GM21381 (cell line): ENCODE data around the gene AFAP1L2.

Experiments used
- ATAC-seq: cut with Tn5 transposase; IDR thresholded peaks from one replicate; pipeline ENCODE4 v1.9.1; 2021; ENCODE audit warnings: mild to moderate bottlenecking, moderate library complexity; ENCODE audit not compliant: unreplicated experiment

The AFAP1L2 gene

DNA sequence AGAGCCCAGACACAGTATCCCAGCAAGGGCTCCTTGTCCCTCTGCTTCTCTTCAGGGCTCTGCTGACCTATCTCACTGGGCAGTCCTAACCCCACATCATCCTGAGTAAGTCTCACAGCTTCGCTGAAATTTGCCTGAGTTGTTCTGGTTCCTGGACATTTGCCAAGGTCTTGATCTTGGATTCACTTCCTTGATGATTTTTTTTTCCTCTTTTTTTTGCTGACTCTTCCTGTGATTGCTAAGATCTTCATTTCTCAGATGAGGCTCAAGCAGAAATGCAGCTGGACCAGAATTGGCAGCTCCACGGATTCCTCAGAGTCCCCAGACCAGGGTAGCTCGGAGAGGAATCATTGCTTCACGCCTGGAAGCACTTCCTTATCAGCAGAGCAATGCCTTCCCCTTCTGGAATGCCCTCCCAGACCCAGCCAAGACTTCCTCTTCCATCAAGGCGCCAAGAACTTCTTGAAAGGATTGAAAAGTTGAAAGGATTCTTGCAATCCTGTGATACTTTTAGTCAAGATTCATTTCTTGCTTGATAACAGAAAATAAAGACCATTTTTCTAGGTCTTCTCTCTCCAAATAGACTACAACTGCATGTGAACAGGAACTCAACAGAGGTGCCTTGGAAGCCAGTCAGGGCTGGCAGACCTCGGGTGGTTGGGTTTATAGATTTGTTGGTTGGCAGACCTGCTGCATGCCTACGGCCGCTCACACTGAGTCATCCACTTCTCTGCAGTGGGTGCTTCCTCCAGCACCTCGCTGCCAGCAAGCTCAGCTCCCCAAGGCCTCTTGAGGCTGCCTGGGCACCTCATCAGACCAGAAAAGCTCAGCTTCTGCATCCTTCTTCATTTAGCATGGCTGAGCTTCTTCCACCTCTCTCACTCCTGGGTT, 8.8 kb upstream of the AFAP1L2 start:
- no peak for ATAC-seq

DNA sequence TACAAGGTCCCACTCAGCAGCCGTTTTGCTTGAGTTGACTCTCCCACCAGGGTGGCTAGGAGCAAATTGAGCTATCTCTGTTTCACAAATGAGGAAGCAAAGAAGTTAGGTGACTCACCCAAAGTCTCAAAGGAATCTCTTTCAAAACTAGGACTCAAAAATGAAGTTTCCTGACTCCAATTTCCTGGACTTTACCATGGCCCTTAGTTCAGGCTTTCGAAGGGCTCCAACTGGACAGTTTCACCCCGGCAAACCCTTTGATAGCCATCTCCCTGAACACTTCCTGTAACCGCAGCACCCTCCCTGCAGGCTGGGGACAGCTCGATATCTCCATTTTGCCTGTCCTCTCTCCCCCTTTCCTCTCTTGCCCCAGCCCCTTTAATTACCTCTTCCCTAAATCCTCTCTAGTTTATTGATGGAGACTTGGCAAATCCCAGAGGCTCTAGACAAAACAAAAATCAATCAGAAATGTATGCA, 4.7 kb upstream of the AFAP1L2 start:
- ATAC-seq = no peak

DNA sequence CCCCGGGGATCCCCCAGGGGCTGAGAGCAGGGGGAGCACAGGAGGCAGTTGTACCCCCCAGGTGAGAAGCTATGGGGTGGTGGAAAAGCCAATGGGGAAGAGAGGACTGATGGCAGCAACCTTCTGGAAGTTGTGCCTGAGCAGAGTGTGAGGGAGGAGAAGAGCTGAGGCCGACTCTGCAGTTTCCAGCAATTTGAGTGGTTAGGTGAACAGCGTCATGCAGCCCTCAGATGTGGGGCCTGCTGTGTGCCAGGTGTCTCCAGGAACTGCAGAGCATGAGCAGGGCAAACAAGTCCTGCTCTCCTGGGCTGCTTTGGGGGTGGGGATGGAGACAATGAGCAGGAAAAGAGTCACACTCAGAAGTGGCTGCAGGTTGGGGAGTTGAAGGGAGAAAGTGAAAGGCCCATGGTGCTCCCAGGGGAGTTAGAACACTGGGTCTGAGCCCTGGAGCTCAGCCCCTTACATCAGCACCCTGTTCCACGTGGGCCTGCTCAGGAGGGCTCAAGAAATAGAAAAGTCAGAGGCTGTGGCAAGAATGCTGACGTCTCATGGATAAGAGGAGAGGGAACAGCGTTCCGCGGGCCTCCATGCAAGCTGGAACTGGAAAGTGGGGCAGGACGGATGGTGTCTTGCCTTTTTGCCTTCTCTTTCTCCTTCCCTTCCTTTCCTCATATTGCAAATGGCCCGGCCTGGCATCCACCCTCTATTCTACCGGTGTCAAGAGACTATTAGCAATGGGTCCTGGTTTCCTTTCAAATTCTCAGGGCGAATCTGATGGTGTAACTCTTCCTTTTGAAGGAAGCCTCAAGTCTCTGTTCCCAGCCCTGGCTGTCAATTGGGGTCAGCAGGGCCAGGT, 4.0 kb upstream of the AFAP1L2 start:
- ATAC-seq = no peak

DNA sequence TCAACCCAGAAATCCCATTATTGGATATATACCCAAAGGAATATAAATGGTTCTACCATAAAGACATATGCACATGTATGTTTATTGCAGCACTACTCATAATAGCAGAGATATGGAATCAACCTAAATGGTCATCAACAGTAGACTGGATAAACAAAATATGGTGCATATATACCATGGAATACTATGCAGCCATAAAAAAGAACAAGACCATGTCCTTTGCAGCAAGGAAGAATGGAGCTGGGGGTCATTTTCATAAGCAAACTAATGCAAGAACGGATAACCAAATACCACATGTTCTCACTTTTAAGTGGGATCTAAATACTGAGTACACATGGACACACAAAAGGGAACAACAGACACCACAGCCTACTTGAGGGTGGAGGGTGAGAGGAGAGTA, 2.2 kb upstream of the AFAP1L2 start:
- ATAC-seq = no peak

DNA sequence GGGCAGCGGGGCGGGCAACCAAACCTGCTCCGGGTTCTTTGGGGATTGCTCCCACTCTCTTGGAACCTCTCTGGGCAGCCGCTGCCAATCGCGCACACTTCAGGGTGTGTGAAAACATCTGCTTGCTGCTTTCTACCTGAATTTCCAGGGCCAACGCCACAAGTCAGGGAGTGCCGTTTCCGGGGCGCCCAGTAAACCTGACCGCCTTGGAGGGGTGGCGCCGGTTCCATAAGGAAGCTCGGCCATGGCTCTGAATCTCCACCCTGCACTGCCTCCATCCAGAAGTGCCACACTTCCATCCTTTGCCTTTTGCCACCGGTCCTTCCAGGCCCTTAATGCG, 679 bp upstream of the AFAP1L2 start:
- ATAC-seq = no peak

DNA sequence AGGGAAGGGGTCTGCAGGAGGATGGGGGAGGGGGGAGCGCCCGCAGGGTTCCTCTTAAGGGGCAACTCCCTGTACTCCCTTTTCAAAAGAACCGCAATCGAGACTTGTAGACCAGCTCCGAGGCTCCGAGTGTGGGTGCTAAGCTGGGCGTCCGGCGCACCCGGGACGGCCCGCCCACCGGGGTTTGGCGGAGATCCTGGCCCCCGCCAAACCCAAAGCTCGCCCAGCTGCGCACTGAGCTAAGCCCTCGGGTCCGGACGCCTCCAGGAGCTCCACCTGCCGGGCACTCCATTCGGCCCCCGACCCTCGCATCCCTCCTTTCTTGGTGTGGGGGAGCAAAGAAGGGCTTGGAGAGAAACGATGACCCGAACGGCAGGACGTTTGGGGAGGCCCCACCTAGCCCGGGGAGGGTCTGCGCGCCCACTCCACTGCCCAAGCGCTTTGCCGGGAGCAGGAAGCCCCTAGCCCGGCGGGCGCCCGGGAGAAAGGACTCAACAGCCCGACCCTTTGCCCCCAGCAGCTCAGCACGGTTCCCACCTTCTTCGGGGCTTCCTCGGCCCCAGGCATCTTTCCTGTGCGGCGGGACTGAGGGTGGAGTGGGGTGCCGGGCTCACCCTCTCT, 651 bp downstream of the AFAP1L2 start:
- ATAC-seq = no peak

DNA sequence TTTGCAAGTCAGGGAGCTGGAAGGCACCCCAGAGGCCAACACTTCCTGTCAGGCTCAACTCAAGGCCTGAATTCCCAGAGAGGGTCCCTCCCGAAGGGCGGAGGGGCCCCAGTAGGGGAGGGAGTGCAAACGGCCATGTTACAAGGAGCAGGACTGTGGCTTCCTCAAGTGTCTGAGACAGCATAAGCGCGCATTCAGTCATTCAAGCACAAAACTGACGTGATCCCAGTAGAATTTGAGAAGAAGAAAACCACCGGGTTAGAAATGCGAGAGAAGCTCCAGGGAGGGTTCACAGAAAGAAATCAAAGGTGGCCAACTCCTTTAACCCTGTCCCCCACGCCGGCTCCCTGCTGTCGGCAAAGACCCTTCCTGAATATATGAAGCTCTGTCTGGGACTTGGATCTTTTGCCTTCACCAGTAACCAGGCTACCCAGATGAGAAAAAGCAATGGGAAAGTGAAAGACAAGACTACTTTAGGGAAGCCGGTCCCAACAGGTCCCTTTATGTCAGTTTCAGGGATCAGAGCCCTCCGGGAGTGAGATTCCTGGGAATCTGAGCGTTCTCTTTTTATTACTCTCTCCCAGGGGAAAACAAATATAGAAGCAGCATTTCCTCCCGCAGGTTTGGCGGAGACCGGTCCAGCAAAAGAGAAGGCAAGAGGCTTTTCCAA, 1.3 kb downstream of the AFAP1L2 start:
- no peak for ATAC-seq

DNA sequence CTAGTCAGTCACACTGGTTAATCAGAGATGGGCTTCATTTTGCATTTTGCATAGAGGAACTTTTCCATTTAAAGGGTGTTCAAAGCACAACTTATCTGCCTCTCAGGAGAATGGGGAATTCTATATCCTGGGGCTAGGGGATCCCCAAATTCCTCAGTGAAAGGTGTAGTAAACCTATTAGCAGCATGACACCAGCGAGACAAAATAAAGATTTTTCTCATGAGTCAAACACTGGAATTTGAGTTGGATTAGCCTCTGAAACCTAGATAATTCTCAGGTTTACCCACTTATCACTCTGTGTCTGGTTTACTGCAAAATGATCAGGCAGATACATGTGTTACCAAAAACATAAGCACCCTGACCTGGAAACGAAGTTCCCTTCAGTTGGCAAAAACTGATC, 2.1 kb downstream of the AFAP1L2 start:
- no peak for ATAC-seq

DNA sequence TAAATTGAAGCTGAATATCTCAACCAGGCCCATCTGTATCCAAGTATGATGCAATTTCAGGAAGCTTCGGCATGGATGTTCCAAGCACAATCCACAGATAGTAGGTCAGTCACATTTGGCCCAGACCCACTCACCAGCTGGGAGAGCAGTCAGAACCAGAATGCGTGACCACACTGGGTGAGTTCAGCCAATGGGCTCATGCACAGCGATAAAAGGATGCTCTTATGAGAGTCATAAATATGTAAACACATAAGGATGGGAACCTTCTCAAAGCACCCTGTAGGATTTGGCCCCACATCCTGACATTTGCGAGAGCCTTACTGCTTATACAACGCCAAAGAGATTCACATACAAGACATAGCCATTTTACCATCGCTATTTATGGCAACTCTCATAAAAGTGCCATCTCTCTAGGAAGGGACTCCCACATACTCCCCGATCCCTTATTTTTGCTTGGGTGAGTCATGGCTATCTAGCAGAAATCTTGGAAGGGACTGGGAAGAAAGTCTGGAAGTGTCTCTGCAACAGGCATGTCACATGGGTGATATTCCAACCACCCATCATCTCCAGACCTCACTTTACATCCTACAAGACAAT, 3.0 kb downstream of the AFAP1L2 start:
- ATAC-seq = no peak

DNA sequence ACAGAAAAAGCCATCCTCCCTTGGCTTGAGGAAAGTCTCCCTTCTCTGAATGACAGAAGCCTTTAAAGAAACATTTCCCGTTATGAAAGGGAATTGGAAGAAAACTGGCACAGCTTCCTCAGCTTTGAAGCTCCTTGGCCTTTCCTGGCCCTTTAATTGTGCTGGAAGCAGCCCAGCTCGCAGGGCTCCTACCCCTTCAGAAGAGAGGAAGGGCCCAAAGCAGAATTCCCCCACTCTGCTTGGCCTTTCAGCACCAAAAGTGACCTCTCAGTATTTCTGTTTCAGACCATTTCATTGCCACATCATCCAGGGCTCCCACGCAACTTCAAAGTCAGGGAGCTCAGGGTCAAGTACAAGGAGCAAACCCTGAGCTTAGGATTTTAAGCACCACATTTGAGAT, 4.2 kb downstream of the AFAP1L2 start:
- no peak for ATAC-seq

DNA sequence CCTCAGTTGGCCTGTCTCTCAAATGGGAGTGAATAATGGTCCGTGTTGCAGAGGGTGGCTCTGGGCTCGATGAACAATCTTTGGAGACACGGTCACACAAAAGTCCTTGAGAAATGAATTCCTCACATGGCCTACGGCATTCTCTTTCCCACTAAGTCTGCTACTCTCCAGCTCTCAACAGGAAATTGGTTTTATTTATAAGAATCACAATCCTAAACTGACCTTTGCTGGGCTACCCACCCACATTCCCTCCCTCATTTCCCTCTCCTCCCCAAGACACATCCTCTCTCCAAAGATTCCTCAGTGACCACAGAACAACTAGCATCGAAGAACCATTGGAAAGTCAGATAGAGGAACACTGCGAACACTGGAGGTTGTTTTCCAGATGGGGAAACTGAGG, 4.7 kb downstream of the AFAP1L2 start:
- no peak for ATAC-seq

DNA sequence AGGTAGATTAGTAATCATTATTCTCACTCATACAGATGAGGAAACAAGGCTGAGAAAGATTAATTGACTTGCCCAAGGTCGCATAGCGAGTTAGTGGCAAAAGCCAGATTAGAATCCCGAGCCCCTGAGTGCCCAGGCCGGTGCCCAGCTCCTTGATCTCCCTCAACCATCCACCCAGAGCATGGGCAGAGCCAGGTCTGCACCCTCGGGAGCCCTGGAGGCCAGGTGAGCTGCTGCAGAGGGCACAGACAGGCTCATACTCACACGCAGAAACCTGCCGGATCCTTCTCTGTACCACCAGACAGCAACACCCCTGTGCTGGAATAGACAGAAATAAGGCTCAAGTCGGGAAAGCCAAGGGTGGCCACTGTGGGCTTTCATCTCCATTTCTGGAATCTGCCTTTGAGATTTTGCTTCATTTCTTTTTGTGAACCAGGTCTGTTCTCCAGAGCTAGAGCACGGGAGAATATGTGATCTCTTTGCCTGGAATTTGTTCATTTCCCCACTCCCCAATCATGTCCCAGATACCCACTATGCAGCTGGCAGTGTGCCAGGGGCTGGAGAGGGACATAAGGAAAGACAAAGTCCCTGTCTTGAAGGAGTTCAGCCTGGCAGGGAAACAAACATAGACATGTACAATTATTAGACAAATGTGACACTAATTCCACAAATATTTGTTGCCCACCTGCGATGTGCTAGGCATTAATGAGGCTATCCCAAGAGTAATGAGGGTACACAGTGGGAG, 5.5 kb downstream of the AFAP1L2 start:
- ATAC-seq = no peak

DNA sequence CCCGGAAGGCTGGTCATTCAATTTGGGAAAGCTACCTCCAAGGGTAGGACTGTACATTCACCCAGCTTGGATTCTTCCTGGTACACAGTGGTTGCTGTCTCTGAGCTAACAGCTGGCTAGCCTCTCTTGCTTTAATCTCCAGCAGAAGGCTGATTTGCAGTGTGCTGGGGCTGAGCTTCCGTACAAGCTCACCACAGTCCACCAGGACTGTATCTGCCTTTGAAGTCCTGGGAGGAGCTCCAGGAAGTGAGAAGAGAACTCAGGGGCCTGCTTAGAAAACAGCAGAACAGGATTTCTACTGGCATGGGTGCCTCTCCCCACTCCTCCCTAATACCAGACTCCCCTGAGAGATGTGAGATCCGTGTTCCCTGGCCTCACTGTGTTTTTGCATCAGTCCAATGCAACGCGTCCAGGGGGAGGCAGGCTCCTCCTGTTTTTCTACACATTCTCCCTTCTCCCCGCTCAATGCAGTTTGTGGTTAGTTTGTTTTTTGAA, 6.6 kb downstream of the AFAP1L2 start:
- no peak for ATAC-seq

DNA sequence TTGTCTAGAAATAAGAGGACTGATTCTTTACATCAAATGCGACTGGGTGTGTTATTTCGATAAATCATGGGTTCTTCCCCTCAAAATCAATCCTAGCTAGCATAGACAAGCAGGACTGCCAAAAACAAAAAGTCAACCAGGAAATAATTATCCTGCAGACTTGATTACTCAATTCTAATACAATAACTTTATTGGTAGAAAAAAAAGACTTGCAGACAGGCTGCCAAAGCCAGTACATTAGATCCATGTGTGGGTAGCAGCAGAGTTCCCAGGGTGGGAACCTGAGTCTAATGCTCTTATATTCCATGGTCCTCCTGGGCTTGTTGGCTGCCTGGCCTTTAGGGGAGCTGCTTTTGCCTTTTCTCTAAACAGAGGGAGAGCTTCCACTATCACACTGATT, 7.8 kb downstream of the AFAP1L2 start:
- ATAC-seq = no peak

DNA sequence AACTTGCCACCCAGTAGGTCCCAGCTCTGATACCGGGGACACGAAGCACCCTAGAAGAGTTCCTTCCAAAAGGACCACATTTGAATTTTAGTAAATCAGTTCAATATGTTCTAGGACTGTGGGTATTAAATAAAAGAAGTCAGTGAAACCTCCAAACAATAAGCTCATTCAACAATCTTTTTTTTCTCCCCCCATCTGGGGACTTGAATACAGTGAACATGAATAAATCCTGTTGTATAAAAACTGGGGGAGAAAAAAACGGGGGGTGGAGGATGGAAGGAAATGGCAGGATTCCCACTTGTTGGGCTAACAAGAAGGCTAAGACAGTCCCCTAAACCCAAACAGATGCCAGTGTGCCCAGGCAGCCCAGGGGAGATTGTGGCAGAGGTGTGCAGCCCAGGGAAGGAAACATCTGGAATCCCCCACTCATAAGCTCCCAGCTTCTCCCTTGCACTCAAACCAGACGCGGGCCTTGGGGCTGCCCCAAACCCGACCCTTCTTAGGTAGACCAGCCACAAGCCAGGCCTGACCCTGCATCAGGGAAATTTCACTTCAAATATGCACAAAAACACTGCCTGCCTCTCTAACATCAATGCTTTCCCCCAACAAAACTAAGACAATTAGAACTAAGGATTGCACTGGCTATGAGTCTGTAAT, 8.8 kb downstream of the AFAP1L2 start:
- ATAC-seq = no peak

DNA sequence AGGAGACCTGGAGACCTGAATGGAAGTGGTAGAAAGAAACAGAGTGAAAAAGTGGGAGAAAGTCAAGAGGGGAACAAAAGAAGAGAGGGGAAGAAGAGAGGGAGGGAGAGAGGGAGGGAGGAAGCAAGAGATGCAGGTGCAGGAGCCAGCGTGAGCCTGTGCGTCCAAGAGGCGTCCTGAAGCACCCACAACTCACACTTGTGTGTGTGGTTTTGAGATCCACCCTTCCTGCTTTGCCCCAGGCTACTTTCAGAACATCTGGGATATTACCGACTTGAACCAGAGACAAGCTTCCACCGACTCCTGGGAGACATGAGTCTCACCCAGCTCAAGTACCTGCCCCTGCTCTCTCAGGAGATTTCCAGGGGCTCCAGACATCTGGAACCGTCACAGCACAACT, 9.8 kb downstream of the AFAP1L2 start:
- ATAC-seq = no peak

DNA sequence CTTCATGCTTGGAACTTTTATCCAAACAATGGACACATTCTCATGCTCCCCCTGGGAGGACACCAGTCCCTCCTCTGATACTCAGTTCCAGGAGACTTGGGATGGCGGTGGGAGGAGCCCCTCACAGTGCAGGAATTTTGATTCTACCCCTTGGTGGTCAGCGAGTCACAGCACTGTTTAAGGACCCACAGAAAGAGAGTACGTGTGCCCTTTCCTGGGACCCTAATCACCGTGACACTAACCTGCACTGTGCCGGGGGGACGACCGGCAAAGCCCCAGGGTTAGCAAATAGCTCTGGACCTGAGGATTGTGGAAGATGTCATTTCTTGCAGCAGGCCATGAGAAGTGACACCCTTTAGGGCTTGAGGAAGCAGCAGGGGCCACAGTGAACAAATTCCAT, 10.4 kb downstream of the AFAP1L2 start:
- no peak for ATAC-seq

DNA sequence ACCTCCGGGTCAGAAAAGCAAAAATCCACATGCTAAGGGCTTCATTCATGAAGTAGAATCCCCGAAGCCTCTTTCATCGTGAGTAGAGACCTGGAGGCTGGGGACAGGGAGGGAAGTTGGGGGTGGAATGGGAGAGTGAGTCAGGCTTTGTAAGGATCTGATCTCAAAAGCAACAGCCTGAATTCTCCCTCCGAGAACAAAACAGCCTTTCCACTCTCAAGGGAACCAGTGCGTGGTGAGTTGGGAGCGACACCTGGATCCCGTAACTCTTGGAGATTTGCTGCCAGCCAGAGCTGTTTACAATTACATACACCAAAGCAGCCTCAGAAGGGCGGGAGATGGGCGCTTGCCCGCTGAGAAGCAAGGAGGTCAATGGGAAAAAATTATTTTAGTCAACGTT, 10.8 kb downstream of the AFAP1L2 start:
- ATAC-seq = no peak

DNA sequence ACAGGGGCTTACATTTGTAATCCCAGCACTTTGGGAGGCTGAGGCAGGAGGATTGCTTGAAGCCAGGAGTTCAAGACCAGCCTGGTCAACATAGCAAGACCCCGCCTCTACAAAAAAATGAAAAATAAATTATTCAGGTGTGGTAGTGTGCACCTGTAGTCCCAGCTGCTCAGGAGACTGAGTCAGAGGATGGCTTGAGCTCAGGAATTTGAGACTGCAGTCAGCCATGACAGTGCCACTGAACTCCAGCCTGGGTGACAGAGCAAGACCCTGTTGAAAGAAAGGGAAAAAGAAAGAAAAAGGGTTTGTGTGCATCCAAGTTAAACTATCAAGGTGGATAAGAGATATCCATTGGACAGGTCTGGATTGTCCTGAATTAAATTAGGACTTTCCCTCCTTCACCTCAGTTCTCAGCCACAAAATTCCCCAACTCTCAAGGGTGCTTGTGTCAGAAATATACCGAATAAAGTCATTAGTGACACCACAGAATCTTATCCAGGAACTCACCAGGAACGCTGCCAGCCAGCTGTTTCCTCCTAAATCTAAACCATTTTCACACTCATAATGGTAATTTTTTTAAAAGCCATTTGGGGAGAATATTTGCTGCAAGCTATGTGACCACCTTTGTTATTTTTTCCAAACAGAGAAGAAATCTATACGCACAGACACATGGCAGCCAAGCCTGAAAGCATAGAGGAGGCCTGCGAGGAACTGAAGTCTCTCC, 12.0 kb downstream of the AFAP1L2 start:
- no peak for ATAC-seq
